Measurements from ENCODE around the gene RPS6KC1.

DNA sequence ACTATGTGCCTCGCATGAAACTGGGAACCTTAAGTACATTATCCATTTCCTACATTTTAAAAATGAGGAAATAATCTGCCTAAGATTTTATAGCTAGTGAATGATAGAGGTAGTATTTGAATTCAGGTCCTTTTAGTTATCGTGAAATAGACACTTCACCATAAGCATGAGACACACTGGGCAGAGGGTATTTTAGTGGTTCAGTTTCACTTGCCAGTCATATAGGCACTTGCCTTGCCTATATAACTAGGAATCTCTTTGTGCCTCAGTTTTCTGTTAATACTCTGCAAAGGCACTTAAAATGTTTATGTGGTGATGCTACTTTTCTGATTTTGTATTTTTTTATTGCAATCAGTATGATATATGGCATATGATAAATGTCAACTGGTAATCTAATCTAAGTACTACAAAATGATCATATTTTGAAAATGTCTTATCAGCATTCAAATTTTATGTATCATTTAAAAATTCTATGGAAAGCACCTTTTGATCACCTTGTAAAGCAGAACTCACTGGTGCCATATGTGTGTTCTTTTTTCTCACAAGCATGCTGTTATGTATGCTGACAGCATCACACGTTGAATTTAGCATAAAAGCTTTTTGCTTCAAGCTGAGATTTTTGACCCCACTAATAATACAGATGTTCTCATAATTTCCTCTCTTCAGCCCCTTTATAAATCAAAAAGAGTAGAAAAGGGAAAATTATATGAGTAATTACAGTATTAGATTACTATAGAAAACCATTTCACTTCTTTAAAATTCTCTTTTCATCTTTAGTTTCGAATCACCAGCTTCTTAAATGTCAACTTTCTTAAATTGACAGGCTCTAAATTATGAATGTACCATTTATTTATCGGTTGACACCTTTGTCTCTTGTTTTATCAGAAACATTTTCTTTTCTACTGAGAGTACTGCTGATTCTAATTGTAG, 52.6 kb downstream of the RPS6KC1 start:
- TF ChIP-seq, protein P1, sequence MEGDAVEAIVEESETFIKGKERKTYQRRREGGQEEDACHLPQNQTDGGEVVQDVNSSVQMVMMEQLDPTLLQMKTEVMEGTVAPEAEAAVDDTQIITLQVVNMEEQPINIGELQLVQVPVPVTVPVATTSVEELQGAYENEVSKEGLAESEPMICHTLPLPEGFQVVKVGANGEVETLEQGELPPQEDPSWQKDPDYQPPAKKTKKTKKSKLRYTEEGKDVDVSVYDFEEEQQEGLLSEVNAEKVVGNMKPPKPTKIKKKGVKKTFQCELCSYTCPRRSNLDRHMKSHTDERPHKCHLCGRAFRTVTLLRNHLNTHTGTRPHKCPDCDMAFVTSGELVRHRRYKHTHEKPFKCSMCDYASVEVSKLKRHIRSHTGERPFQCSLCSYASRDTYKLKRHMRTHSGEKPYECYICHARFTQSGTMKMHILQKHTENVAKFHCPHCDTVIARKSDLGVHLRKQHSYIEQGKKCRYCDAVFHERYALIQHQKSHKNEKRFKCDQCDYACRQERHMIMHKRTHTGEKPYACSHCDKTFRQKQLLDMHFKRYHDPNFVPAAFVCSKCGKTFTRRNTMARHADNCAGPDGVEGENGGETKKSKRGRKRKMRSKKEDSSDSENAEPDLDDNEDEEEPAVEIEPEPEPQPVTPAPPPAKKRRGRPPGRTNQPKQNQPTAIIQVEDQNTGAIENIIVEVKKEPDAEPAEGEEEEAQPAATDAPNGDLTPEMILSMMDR (IDR thresholded peaks at IDR 0.05; ENCODE audit: low read length), result no peak
- no peak for TF ChIP-seq EZH2 (IDR thresholded peaks at IDR 0.05; ENCODE audit: borderline replicate concordance, low read length)

Data from OCI-LY1 (cell line).